ENCODE data around the gene DOCK3.
A peak's percentile ranks its signal among the peaks of the same experiment; 100 is the strongest.

Gene DOCK3

GRCh38 chr3:51395493-51396213, 720.9 kb downstream of the DOCK3 start:
- Histone ChIP-seq H3K9me3 (ENCODE audit: insufficient read depth, low read depth, low read length) (peaks cover 6% of the 10 kb centered on the region; the same call in 1 of the 2 replicates), H3K4me3 (ENCODE audit: low read length) (no peak overlapping the region), H3K4me1 (ENCODE audit: insufficient read depth, low read length) (peaks cover 10% of the 10 kb centered on the region), H3K36me3 (ENCODE audit: insufficient read depth, low read length) (peaks cover 82% of the 10 kb centered on the region), H3K27ac (ENCODE audit: low read depth, low read length) (no peak overlapping the region), H3K27me3 (ENCODE audit: insufficient read depth, low read length) (no peaks in the 10 kb centered on the region), H3K9ac (ENCODE audit: low read depth, low read length) (no peak overlapping the region)
- 96% methylated on average over 12 of the region's 12 CpGs for WGBS

DNA sequence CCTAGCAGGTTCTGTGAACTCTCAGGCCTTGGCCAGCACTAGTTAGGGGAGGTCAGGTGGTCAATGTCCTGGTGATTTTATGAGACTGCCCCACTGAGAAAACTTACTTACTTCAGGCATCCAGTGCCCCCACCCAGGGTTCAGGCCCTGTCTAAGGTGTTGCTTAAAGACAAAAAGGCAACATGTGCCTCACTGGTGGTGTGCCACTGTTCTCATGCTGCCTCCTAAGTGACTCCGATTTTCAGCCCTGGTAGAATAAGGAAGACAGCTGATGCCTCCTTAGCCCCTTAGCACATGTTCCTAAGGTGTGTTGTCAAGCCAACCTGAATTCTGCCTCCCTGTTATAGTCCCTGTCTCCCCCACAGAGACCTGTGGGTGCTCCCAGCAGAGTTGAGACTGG, 721.7 kb downstream of the DOCK3 start:
- peaks cover 10% of the 10 kb centered on the region for H3K4me1 ChIP-seq (ENCODE audit: insufficient read depth, low read length)
- no peak overlapping the region for H3K27ac ChIP-seq (ENCODE audit: low read depth, low read length)
- no peak overlapping the region for H3K4me3 ChIP-seq (ENCODE audit: low read length)
- H3K27me3 ChIP-seq (ENCODE audit: insufficient read depth, low read length), result no peaks in the 10 kb centered on the region
- peaks cover 86% of the 10 kb centered on the region for H3K36me3 ChIP-seq (ENCODE audit: insufficient read depth, low read length)
- no peak overlapping the region for H3K9ac ChIP-seq (ENCODE audit: low read depth, low read length)
- peaks cover 6% of the 10 kb centered on the region; the same call in 1 of the 2 replicates for H3K9me3 ChIP-seq (ENCODE audit: insufficient read depth, low read depth, low read length)
- 100% methylated on average over 1 of the region's 1 CpG for WGBS

DNA sequence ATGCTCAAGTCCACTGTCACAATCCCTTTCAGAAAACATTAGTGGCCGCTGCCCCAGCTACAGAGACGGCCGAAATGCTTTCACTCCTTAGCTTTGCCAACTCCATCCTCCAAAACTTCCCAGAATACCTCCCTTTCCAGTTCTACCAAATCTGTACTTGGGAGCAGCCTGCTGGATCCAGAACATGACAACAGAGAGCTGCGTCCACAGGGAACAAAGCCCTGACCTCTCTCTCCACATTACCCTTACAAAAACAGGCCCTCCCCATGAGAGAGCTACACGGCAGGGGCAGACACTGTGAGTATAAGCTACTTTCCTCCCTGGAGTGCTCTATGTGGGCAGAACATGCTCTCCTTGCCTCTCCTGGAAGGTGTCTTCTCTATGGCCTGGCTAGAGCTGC, 722.7 kb downstream of the DOCK3 start:
- H3K4me1 ChIP-seq (ENCODE audit: insufficient read depth, low read length), result peaks cover 7% of the 10 kb centered on the region
- WGBS, result 85% methylated on average over 5 of the region's 5 CpGs
- H3K27me3 ChIP-seq (ENCODE audit: insufficient read depth, low read length), result no peaks in the 10 kb centered on the region
- H3K36me3 ChIP-seq (ENCODE audit: insufficient read depth, low read length), result peaks cover 93% of the 10 kb centered on the region
- no peak overlapping the region for H3K4me3 ChIP-seq (ENCODE audit: low read length)
- no peak overlapping the region for H3K9ac ChIP-seq (ENCODE audit: low read depth, low read length)
- H3K9me3 ChIP-seq (ENCODE audit: insufficient read depth, low read depth, low read length), result peaks cover 4% of the 10 kb centered on the region; the same call in 1 of the 2 replicates
- no peak overlapping the region; the same call in 1 of the 2 replicates for H3K27ac ChIP-seq (ENCODE audit: low read depth, low read length)

DNA sequence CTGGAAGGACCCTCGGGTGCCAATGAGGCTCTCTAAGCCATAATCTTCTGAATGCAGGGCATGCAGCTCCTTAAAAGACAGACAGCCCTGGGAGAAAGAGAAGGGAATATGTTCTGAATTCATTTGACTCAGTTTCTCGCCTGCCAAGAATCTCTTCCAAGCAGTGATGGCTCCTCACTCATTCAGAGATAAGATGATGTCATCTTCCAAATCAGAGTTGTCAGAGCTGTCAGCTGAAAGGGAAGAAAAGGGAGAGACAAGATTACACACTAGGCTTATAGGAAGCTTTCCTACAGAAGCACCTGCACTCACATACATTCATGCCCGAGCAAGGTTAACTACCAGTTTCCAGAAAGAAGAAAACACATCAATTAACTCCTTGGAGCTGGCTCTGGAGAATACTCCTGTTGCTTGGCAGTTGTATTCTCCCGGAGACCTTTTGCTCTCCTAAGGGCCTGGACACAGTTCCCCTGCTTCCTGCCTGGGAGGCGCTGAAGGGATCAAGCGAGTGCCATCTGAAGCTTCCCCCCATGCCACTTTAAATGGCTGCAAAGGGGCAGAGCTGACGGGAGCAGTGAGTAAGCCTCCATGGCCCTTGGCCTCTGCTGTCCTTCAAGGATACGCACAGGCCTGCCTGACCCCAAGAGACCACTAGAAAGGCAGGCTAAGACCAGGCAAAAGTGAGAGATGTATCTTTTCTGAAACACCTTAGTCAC, 724.0 kb downstream of the DOCK3 start:
- Histone ChIP-seq H3K36me3 (ENCODE audit: insufficient read depth, low read length) (peaks cover 90% of the 10 kb centered on the region), H3K9me3 (ENCODE audit: insufficient read depth, low read depth, low read length) (no peaks in the 10 kb centered on the region), H3K27me3 (ENCODE audit: insufficient read depth, low read length) (no peaks in the 10 kb centered on the region), H3K27ac (ENCODE audit: low read depth, low read length) (no peak overlapping the region), H3K9ac (ENCODE audit: low read depth, low read length) (0 out of 2 replicates have a peak overlapping the region, but pooled peaks have one; percentile 24), H3K4me1 (ENCODE audit: insufficient read depth, low read length) (0 out of 2 replicates have a peak, but pooled peaks cover 4% of the 10 kb centered on the region), H3K4me3 (ENCODE audit: low read length) (no peak overlapping the region)
- WGBS, result 85% methylated on average over 8 of the region's 8 CpGs

- Histone ChIP-seq H3K9me3 (ENCODE audit: insufficient read depth, low read depth, low read length) (no peaks in the 10 kb centered on the region), H3K36me3 (ENCODE audit: insufficient read depth, low read length) (peaks cover 90% of the 10 kb centered on the region), H3K27me3 (ENCODE audit: insufficient read depth, low read length) (no peaks in the 10 kb centered on the region), H3K9ac (ENCODE audit: low read depth, low read length) (no peak overlapping the region), H3K27ac (ENCODE audit: low read depth, low read length) (no peak overlapping the region), H3K4me1 (ENCODE audit: insufficient read depth, low read length) (no peaks in the 10 kb centered on the region), H3K4me3 (ENCODE audit: low read length) (no peak overlapping the region)
- 96% methylated on average over 4 of the region's 4 CpGs for WGBS
Observed at GRCh38 chr3:51400166-51400565, 725.4 kb downstream of the DOCK3 start.

DNA sequence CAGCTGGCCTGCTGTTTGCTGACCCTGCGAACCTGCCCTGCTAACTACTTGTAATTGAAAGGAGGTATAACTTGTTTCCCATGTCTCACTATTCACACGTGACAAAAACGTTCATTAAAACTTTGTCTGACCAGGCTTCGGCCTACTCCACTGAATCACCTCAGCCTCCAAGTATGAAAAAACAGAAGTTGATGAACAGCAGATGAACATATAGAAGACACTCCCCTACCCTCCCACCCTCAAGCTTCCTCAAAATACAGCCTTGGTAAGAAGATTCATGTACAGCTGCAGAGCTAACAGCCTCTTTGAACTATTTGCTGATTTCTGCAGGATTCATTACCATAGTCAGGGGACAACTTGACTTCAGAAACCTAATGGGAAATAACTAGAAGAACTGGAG, 727.0 kb downstream of the DOCK3 start:
- H3K4me1 ChIP-seq (ENCODE audit: insufficient read depth, low read length), result no peaks in the 10 kb centered on the region
- no peak overlapping the region for H3K27ac ChIP-seq (ENCODE audit: low read depth, low read length)
- H3K9ac ChIP-seq (ENCODE audit: low read depth, low read length), result no peak overlapping the region
- peaks cover 81% of the 10 kb centered on the region for H3K36me3 ChIP-seq (ENCODE audit: insufficient read depth, low read length)
- H3K27me3 ChIP-seq (ENCODE audit: insufficient read depth, low read length), result no peaks in the 10 kb centered on the region
- 98% methylated on average over 4 of the region's 4 CpGs for WGBS
- H3K4me3 ChIP-seq (ENCODE audit: low read length), result no peak overlapping the region
- H3K9me3 ChIP-seq (ENCODE audit: insufficient read depth, low read depth, low read length), result no peaks in the 10 kb centered on the region

DNA sequence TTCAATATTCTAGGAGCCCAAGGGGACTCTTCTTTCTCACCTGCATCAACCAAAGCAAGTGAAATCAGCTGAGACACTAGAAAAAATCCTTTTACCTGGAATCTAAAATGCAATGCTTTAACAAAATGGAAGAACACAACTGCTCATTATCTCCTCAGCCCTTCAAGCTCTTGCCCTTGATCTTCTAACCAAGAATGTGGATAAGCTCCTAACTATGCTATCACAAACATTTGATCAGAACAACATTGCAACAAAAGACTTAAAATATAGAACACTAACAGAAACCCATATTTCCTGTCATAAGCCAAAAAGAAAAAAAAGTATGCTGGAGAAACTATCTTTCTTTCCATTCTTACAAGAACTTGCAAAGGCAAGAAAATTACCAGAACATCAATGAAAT, 728.9 kb downstream of the DOCK3 start:
- Histone ChIP-seq H3K27ac (ENCODE audit: low read depth, low read length) (no peak overlapping the region), H3K9ac (ENCODE audit: low read depth, low read length) (no peak overlapping the region), H3K4me3 (ENCODE audit: low read length) (no peak overlapping the region), H3K36me3 (ENCODE audit: insufficient read depth, low read length) (peaks cover 65% of the 10 kb centered on the region), H3K9me3 (ENCODE audit: insufficient read depth, low read depth, low read length) (no peaks in the 10 kb centered on the region), H3K4me1 (ENCODE audit: insufficient read depth, low read length) (no peaks in the 10 kb centered on the region), H3K27me3 (ENCODE audit: insufficient read depth, low read length) (no peaks in the 10 kb centered on the region)

DNA sequence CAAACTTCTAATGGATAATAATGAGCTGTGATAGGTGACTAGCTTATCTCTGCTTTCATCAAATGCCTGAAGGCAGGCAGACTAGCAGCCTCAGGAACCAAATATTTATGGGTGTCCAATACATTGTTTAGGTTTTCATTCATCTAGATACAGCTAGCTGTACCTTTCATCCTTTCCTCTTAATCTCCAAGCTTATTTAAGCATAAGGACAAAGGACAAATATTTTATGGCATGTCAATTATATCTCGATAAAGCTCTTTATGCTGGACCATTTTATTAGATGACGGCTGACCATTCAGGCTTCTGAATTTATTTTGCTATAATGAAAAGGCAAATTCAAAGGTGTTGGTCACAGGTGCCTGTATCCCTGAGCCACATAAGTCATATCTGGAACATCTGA, 733.3 kb downstream of the DOCK3 start:
- H3K9ac ChIP-seq (ENCODE audit: low read depth, low read length), result no peak overlapping the region
- H3K9me3 ChIP-seq (ENCODE audit: insufficient read depth, low read depth, low read length), result no peaks in the 10 kb centered on the region
- WGBS, result 97% methylated on average over 2 of the region's 2 CpGs
- H3K27me3 ChIP-seq (ENCODE audit: insufficient read depth, low read length), result no peaks in the 10 kb centered on the region
- no peaks in the 10 kb centered on the region for H3K4me1 ChIP-seq (ENCODE audit: insufficient read depth, low read length)
- no peak overlapping the region for H3K4me3 ChIP-seq (ENCODE audit: low read length)
- H3K27ac ChIP-seq (ENCODE audit: low read depth, low read length), result no peak overlapping the region
- H3K36me3 ChIP-seq (ENCODE audit: insufficient read depth, low read length), result peaks cover 68% of the 10 kb centered on the region

GRCh38 chr3:51408813-51409212, 734.1 kb downstream of the DOCK3 start:
- H3K9ac ChIP-seq (ENCODE audit: low read depth, low read length), result no peak overlapping the region
- H3K27ac ChIP-seq (ENCODE audit: low read depth, low read length), result no peak overlapping the region
- H3K36me3 ChIP-seq (ENCODE audit: insufficient read depth, low read length), result peaks cover 68% of the 10 kb centered on the region
- no peaks in the 10 kb centered on the region for H3K4me1 ChIP-seq (ENCODE audit: insufficient read depth, low read length)
- no peaks in the 10 kb centered on the region for H3K27me3 ChIP-seq (ENCODE audit: insufficient read depth, low read length)
- no peaks in the 10 kb centered on the region for H3K9me3 ChIP-seq (ENCODE audit: insufficient read depth, low read depth, low read length)
- H3K4me3 ChIP-seq (ENCODE audit: low read length), result no peak overlapping the region
- 90% methylated on average over 2 of the region's 2 CpGs for WGBS

DNA sequence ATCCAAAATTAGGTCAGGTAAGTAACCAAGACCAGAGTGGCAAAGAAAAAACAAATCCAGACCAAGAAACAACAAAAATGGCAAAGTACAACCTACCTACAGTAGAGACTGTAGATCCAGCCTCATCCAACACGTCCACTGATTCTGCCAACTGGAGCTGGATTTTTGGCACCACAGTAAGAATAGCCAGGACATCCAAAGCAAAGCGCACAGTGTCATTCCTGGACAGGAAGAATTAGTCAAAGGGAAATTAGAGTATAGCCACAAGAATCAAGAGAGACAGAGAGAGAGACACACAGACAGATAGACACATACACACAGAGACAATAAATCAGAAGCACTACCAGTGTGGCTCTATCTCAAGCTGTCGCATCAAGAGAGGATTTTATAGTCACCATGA, 747.5 kb downstream of the DOCK3 start:
- H3K4me3 ChIP-seq (ENCODE audit: low read length), result no peak overlapping the region
- no peaks in the 10 kb centered on the region for H3K27me3 ChIP-seq (ENCODE audit: insufficient read depth, low read length)
- H3K27ac ChIP-seq (ENCODE audit: low read depth, low read length), result no peak overlapping the region
- no peaks in the 10 kb centered on the region for H3K9me3 ChIP-seq (ENCODE audit: insufficient read depth, low read depth, low read length)
- peaks cover 74% of the 10 kb centered on the region for H3K36me3 ChIP-seq (ENCODE audit: insufficient read depth, low read length)
- no peak overlapping the region for H3K9ac ChIP-seq (ENCODE audit: low read depth, low read length)
- no peaks in the 10 kb centered on the region for H3K4me1 ChIP-seq (ENCODE audit: insufficient read depth, low read length)
- WGBS, result 96% methylated on average over 3 of the region's 3 CpGs

DNA sequence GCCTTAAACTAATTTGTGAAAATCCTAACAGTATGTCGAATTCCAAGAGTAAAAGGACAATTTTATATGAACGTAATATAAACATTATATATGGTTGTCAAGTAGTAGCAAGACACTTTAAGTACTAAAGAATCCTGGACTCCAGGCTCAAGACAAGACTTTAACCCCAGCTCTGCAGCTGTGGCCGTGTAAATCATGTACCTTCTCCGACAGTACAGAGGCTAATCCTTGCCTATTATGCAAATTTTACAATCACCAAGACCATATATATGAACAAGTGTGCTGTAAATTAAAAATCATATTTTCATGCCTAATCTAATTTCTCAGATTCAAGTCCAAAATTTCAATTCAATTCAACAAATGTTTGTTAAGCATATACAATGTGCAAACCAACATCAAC, 752.2 kb downstream of the DOCK3 start:
- Histone ChIP-seq H3K27ac (ENCODE audit: low read depth, low read length) (no peak overlapping the region), H3K27me3 (ENCODE audit: insufficient read depth, low read length) (no peaks in the 10 kb centered on the region), H3K9me3 (ENCODE audit: insufficient read depth, low read depth, low read length) (no peaks in the 10 kb centered on the region), H3K9ac (ENCODE audit: low read depth, low read length) (no peak overlapping the region), H3K36me3 (ENCODE audit: insufficient read depth, low read length) (peaks cover 76% of the 10 kb centered on the region), H3K4me1 (ENCODE audit: insufficient read depth, low read length) (no peaks in the 10 kb centered on the region), H3K4me3 (ENCODE audit: low read length) (no peak overlapping the region)
- WGBS, result 99% methylated on average over 2 of the region's 4 CpGs

Data from HUES64 (cell line).